ENCODE measurements around the gene CACNA1B. TPM values are rescaled to one million over a fixed set of nuclear protein-coding genes. Genes with fewer than 3 reads are reported as not detected.

Gene CACNA1B
- total and polyA plus RNA-seq, 2 experiments from 2014 or later: 0.39 to 0.60 TPM

DNA sequence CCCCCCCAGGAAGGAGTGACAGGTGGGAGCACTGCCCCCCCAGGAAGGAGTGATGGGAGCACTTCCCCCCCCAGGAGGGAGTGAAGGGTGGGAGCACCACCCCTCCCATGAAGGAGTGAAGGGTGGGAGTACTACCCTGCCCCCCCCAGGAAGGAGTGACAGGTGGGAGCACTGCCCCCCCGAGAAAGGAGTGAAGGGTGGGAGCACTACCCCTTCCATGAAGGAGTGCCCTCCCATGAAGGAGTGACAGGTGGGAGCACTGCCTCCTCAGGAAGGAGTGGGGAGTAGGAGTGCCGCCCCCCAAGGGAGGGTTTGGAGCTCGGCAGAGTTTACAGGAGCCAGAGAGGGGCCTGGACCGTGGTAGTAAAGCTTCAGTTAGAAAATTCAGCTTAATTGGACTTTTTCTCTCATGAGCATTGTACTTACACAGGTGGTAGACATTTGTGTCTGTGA lies 100.7 kb downstream of the CACNA1B start:
- Histone ChIP-seq H3K9me3 (ENCODE audit: low read depth) (no peaks in the 10 kb centered on the region), H3K27me3 (no peaks in the 10 kb centered on the region), H3K4me1 (ENCODE audit: low read depth) (no peaks in the 10 kb centered on the region), H3K4me3 (no peak overlapping the region), H3K27ac (no peak overlapping the region), H3K36me3 (no peaks in the 10 kb centered on the region)
- DNase-seq (ENCODE audit: low read depth in 1 of 2, low spot score in 1 of 2): no peak
- TF ChIP-seq, protein P1, sequence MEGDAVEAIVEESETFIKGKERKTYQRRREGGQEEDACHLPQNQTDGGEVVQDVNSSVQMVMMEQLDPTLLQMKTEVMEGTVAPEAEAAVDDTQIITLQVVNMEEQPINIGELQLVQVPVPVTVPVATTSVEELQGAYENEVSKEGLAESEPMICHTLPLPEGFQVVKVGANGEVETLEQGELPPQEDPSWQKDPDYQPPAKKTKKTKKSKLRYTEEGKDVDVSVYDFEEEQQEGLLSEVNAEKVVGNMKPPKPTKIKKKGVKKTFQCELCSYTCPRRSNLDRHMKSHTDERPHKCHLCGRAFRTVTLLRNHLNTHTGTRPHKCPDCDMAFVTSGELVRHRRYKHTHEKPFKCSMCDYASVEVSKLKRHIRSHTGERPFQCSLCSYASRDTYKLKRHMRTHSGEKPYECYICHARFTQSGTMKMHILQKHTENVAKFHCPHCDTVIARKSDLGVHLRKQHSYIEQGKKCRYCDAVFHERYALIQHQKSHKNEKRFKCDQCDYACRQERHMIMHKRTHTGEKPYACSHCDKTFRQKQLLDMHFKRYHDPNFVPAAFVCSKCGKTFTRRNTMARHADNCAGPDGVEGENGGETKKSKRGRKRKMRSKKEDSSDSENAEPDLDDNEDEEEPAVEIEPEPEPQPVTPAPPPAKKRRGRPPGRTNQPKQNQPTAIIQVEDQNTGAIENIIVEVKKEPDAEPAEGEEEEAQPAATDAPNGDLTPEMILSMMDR (IDR thresholded peaks at IDR 0.05; ENCODE audit: low read depth, low read length): no peak

GRCh38 chr9:137982200-137982599 lies 104.6 kb downstream of the CACNA1B start:
- TF ChIP-seq, protein P1 (IDR thresholded peaks at IDR 0.05; ENCODE audit: low read depth, low read length): no peak
- Histone ChIP-seq H3K4me3 (no peak overlapping the region), H3K9me3 (ENCODE audit: low read depth) (no peaks in the 10 kb centered on the region), H3K4me1 (ENCODE audit: low read depth) (no peaks in the 10 kb centered on the region), H3K27me3 (no peaks in the 10 kb centered on the region), H3K27ac (no peak overlapping the region), H3K36me3 (no peaks in the 10 kb centered on the region)
- DNase-seq (ENCODE audit: low read depth in 1 of 2, low spot score in 1 of 2): no peak

DNA sequence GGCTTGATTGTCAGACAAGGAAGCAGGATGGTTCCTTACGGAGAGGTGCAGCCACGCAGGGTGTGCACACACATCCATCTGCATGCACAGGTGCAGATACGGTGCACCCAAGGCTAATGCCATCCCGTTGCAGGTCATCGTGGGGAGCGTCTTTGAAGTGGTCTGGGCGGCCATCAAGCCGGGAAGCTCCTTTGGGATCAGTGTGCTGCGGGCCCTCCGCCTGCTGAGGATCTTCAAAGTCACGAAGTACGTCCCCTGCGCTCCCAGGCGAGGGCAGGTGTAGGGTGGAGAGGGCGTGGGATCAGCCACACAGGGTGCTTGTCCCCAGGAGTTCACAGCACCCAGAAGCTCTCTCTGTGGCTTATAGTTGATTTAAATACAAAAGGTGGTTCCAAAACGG lies 106.4 kb downstream of the CACNA1B start:
- TF ChIP-seq, protein P1 (IDR thresholded peaks at IDR 0.05; ENCODE audit: low read depth, low read length): no peak
- H3K27me3 ChIP-seq: no peaks in the 10 kb centered on the region
- no peaks in the 10 kb centered on the region for H3K36me3 ChIP-seq
- no peaks in the 10 kb centered on the region for H3K4me1 ChIP-seq (ENCODE audit: low read depth)
- no peak for DNase-seq (ENCODE audit: low read depth in 1 of 2, low spot score in 1 of 2)
- H3K9me3 ChIP-seq (ENCODE audit: low read depth): no peaks in the 10 kb centered on the region
- no peak overlapping the region for H3K4me3 ChIP-seq
- H3K27ac ChIP-seq: no peak overlapping the region

GRCh38 chr9:137984520-137985257 lies 107.1 kb downstream of the CACNA1B start:
- Histone ChIP-seq H3K27me3 (no peaks in the 10 kb centered on the region), H3K36me3 (no peaks in the 10 kb centered on the region), H3K9me3 (ENCODE audit: low read depth) (no peaks in the 10 kb centered on the region), H3K4me1 (ENCODE audit: low read depth) (no peaks in the 10 kb centered on the region), H3K27ac (no peak overlapping the region), H3K4me3 (no peak overlapping the region)
- DNase-seq (ENCODE audit: low read depth in 1 of 2, low spot score in 1 of 2): no peak
- TF ChIP-seq, protein P1 (IDR thresholded peaks at IDR 0.05; ENCODE audit: low read depth, low read length): no peak

GRCh38 chr9:137985637-137986071 lies 108.1 kb downstream of the CACNA1B start:
- Histone ChIP-seq H3K27me3 (no peaks in the 10 kb centered on the region), H3K9me3 (ENCODE audit: low read depth) (no peaks in the 10 kb centered on the region), H3K27ac (no peak overlapping the region), H3K36me3 (no peaks in the 10 kb centered on the region), H3K4me3 (no peak overlapping the region), H3K4me1 (ENCODE audit: low read depth) (no peaks in the 10 kb centered on the region)
- no peak for DNase-seq (ENCODE audit: low read depth in 1 of 2, low spot score in 1 of 2)
- TF ChIP-seq, protein P1 (IDR thresholded peaks at IDR 0.05; ENCODE audit: low read depth, low read length): no peak
